Germinal center (tissue), 1 donor: ENCODE measurements around the gene WDR33.
A peak's percentile ranks its signal among the peaks of the same experiment; 100 is the strongest.
"Not testable (repeated sequence)": the region's sequence is repeated elsewhere in the genome, so short reads cannot be mapped to it uniquely, and the experiment has no call there.

Experiments
- DNase-seq: peaks from one replicate; pipeline ENCODE4 v3.0.0; 2012; ENCODE audit warnings: mixed read lengths, low spot score

The WDR33 gene

DNA sequence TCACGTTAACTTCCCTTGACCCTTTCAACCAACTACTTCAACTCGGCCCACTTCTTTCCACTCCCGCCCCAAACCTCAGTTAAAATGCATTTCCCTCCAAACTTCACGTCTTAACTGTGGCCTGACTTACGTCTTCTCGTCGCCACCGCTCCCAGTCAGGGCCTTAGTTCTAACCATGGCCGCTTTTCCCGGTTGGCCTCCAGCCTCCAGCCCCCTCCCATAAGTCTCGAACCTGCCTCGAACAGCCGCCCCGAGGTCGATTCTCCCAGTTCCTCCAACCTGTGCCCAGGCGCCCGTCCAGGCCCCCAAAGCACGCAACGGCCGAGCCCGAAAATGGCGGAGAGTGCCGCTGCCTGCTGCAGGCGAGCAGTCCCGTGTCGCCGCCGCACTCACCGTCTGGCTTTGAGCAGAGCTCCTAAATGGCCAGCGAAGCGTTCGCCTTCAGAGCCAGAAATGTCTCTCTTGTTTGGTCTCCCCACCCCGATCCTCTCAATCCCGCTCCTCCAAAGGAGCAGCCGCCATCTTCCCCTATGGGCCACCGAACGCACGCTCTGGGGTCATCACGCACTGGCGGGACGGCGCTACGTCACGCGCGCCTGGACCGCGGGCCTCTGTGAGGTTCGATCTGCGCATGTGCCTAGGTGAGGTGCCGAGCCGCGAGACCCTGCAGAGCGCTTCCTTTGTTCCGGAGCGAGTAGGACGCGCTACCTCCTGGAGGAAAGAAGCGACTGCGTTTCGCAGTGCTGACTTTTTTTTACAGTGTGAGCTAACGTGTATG lies at the start of gene WDR33:
Gene WDR33 (minus strand): TSS at position 553 of the 778 bp plus-strand sequence. CDS start 40,190 bp downstream, outside the sequence.
- DNase-seq, result peak; percentile 96

DNA sequence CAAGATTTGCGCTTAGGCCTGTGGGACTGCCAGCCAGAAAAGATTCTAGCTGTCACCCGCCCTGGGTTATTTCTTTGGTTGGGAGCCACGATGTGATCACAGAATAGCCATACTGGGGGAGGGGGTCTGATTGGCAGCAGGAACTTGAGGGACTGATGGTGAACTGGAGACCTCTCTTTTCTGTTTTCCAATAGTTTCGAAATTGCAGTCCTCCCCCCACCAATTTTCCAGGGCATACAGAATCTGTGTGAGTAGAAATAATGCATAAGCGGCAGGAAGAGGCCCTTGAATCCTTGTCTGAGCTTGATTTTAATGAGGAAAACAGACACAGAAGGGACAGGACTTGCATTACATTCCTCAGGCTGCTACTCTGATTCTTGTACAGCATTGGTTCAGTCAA lies 49.2 kb upstream of the WDR33 start:
- DNase-seq, result no peak

DNA sequence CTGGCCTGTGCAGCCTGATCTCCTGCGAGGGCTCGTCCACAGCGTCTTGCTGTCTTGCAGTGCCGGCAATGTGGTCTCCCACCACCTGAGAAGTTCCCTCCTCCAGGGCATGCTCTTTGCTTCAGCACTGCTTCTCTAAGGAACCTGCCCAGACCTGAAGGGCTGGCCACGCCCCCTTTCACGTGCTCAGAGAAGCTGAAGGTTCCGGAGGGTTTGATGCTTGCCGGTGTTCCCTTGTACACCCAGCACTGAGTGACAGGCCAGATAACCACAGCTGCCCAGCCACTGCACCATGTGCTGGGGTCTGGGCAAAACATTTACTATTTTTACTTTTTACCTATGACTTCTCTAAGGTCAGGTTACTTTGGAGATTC lies 48.7 kb upstream of the WDR33 start:
- DNase-seq, result peak; percentile 88

DNA sequence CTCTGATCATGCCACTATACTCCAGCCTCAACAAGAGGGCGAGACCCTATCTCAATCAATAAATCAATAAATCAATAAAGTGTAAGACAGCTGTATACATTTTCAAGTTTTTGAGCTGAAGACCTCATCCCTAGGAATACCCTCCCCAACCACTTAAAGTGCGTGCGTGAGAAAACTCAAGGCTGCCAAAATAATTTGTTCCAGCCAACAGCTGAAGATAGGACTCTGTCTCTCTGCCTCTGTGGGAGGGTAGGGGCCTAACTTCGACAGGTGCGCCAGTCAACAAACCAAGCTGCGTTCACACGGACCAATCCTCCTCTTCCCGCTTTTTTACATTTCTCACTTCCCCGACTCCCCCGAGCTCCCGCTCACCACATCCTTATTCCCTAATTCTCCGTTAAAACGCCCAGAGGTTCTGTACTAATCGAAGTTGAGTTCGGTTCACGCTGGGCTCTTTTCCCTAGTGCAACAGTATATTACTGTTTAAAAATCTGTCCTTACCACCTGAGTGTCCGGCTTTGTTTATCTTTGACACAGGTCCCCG lies 46.4 kb upstream of the WDR33 start:
- peak; percentile 27 for DNase-seq

DNA sequence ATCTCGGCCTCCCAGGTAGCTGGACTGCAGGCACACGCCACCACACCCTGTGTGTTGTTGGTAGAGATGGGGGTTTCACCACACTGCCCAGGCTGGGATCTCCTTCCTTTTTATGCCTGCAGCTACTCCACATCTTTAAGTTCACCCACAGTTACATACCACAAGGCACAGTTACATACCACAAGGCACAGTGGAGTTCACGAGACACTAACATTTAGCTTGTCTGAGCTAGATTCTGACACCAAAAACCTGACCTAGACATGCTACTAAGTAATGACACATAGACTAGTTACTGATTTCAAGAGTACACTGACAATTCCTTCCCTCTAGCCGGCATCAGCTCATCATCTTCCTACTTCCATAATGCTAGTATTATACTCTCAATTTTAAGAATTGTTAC lies 42.7 kb upstream of the WDR33 start:
- DNase-seq, result no peak

DNA sequence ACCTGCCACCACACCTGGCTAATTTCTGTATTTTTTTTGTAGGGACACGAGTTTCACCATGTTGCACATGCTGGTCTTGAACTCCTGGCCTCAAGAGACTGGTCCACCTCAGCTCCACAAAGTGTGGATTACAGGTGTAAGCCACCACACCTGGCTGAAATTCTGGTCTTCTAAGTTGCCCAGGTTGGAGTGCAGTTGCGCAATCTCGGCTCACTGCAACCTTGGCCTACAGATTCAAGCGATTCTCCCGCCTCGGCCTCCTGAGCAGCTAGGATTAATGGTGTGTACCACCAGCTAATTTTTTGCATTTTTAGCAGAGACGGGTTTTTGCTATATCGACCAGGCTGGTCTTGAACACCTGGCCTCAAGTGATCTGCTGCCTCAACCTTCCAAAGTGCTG lies 41.4 kb upstream of the WDR33 start:
- no peak for DNase-seq

DNA sequence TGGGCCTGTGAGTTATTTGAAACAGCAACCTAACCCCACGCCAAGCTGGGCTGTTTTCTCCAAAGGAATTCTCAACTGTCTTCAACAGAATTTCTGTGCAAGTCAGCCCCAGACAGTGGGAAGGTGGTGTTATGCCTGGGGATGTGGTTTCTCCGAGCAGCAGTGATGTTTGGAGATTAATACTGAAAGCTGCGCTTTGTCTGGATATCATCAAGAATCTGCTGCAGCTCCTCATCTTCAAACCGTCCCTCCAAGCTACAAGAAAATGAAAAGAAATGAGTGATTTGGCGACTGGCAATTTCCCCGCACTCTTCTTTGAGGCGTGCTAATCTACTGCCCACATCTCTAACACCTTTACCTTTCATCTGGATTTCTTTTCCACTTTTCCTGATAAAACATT lies 37.0 kb upstream of the WDR33 start:
- no peak for DNase-seq

DNA sequence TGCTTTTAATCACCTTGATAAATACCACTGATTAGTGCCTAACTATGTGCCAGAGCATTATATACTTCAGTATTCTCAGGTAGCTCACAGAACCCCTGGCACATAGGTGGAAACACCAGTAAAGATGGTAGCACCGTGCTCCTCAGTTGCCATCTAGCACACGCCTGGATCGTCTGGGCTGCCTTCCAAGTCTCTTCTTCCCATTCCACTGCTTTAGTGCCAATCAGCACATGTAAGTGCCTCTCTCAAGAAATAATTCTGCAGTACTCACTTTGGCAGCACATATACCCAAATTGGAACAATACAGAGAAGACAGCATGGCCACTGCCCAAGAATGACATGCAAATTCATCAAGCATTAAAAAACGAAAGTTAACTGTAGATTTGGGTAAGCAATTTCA lies 34.0 kb upstream of the WDR33 start:
- DNase-seq, result no peak

DNA sequence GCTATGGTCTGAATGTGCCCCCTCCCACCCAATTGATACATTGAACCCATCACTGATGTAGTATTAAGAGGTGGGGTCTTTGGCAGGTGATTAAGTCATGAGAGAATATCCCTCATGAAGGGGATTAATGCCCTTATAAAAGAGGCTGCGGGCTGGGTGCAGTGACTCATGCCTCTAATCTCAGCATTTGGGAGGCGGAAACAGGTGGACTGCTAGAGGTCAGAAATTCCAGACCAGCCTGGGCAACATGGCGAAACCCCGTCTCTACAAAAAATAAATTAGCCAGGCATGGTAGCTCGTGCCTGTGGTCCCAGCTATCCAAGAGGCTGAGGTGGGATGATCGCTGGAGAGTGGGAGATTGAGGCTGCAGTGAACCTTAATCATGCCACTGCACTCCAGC lies 32.7 kb upstream of the WDR33 start:
- no peak for DNase-seq

DNA sequence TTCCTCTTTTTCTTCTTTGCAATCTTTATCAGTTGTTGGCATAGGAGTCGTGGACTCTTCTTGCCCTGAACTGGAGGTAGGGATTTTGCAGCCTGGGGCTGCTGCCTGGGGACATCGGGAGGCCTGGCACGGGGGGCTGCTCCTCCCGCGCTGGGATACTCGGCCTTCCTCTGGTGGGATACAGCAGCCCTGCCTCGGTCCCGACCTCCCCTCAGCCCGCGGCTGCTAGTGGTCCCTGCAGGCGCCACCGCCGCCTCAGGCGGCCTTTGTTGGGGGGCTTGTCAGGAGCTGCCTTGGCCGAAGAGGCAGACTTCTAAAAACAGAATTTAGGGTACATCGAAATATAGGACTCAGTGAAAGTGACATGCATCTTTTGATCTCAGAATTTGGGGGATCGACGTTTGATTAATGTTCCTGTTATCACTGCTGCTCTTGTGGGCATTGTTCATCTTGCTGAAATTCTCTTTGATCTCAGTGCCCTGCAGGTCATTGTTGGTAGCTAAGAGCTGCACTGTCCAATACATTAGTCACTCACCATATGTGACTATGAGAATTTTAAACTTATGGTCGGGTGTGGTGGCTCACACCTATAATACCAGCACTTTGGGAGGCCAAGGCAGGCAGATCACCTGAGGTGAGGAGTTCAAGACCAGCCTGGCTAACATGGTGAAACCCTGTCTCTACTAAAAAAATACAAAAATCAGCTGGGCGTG lies 30.7 kb upstream of the WDR33 start:
- no peak for DNase-seq

DNA sequence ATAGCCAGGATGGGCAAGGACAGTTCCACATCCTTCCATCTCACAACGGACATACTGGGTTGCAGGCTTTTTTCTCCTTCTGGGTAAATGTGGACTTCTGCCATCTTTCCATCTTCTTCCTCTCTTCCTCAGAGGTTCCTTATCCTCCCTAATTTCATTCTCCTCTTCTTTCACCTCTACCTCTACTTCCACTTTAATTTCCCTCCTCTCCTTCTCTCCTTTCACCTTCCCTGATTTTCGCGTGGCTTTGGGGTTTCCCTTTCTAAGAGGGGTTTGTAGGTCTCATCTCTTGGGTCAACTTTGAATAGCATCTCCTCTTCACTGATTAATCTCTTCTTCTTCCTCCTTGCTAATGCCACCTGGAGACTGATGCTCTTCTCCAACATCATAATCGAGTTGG lies 29.9 kb upstream of the WDR33 start:
- no peak for DNase-seq

DNA sequence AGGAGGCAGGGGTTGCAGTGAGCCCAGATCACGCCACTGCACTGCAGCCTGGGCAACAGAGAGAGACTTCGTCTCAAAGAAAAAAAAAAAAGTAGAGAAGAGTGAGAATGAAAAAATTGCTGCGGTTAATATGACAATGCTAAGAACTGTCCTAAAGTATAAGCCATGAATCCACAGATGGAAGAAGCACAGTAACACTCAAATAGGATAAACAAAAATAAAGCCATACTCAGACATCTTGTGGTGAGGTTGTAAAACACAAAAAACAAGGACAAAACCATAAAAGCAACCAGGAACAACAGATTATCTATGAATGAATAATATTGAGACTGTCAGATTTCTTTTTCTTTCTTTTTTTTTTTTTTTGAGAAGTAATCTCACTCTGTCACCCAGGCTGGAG lies 24.0 kb upstream of the WDR33 start:
- DNase-seq, result no peak

DNA sequence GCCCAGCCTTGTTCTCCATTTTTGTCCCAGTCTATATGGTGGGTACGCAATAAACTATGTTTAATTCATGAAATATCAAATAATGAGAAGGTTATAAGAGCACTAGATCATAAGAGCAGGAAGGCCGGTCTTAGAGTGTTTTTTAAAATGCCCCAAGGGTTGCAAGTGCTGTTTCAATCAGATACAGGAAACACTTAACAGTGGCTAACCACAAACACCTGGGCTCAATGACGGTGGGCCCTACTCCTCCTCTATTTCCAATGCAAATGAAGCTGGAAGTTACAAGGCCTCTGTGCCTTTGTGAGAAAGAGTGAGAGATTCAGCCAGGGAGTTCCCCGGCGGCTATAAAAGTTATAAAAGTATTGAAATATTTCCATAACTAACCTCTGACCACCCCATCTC lies 18.9 kb upstream of the WDR33 start:
- peak; percentile 89 for DNase-seq

DNA sequence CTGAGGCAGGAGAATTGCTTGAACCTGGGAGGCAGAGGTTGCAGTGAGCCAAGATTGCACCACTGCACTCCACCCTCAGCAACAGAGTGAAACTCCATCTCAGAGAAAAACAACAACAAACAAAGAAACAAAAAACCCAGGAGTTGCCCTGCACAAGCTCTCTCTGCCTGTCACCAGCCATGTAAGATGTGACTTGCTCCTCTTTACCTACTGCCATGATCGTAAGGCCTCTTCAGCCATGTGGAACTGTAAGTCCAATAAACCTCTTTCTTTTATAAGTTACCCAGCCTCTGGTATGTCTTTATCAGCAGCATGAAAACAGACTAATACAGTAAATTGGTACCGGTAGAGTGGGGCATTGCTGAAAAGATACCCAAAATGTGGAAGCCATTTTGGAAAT lies 15.7 kb upstream of the WDR33 start:
- DNase-seq, result not testable (repeated sequence)

DNA sequence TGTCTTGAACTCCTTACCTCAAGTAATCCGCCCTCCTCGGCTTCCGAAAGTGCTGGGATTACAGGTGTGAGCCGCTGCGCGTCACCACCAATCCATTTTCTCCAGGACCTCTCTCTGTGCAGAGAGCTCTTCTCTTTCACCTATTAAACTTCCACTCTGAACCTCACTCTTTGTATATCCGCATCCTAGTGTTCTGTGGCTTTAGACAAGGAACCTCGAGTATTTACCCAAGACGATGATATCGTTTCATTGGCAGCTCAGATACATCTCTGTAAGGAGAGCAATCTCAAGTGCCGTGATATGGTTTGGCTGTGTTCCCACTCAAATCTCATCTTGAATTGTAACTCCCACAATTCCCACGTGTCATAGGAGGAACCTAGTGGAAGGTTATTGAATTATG lies 15.1 kb upstream of the WDR33 start:
- DNase-seq, result no peak

DNA sequence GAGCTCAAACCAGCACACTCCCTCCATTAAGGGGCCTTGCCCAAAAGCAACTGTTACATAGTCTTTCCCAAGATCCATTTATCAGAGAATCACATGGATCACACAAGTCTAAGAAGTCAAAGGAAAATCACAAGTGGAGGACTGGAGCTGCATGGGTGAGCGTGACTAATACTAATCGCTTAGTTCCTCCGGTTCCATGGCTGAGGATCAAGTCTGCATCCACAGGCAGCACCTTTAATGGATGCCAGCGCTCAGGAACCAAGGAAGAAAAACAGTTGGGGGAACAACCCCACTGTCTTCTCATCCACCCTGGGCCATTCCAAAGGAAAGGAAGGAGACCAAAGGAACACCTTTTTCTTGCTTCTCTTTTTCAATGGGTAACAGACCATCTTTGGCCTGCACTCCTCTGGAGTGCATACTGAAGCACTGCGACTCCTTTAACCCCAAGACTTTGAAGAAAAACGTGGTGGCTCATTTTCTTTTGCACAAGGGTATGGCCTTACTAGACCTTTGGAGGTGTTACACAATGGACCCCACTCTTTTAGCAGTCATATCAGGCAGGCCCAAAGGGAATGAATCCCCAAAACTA lies 9.2 kb upstream of the WDR33 start:
- no peak for DNase-seq

DNA sequence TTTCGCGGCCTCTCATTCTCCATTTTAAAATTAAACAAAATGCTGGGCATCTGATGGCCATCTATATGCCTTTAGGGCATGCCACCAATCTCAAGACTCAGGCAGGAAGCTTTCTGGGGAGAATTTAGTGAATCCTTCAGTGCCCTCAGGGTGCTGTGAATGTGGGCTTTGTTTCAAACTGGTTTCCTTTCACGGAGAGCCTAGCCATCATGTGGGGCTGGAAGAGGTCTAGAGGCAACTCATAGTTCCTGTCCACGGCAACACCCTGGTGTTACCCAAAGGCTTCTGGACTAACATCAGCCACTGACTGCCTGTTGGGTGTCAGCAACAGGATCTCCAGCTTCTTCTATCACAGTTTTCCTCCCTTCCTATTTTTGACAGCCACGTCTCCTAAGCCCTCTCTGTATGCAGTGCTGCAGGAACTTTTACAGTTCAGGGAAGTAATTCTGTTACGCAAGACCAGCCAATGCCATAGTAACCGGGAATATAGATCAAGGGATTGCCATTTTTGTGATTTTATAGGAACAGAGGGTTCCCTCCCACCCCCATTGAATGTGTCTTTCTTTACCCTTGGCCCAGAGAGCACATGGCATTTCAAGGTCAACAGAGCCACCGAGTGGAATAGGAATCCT lies 7.9 kb upstream of the WDR33 start:
- no peak for DNase-seq

DNA sequence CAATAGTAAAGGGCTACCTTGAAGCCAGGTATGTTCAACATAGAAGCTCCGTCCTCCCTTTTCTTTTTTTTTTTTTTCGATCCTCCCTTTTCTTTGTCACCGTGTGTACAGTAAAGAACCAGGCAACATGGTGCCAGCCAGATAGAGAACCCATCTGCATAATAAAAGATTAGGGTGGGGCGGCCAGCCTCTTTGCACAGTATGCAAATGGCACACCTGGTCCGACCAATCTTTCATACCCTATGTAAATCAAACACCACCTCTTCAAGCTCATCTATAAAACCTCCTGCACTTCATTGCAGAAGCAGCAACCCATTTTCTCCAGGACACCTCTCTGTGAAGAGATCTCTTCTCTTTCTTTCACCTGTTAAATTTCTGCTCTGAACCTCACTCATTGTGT lies 7.3 kb upstream of the WDR33 start:
- DNase-seq, result no peak

DNA sequence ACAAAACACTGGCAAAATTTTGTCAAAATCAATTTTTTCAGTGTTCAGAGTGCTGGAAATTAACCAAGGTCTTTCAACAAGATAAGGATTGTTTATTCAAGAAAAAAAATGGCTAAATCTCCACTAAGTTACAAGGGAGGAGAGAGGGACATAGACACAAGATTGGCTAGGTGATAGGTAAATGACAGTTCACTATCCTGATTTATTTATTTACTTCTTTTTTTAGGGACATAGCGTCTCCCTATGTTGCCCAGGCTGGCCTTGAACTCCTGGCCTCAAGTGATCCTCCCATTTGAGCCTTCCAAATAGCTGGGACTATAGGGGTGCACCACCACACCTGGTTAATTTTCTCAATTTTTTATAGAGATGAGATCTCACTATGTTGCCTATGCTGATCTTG lies 3.7 kb upstream of the WDR33 start:
- DNase-seq, result no peak

DNA sequence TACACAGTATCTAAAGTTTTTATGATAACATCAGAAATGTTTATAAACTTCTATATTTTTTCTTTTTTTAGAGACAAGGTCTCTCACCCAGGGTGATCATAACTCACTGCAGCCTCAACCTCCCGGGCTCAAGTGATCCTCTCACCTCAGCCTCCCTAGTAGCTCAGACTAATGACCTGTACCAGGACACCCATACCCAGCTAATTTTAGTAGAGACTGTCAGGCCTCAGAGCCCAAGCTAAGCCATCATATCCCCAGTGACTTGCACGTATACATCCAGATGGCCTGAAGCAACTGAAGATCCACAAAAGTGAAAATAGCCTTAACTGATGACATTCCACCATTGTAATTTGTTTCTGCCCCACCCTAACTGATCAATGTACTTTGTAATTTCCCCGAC lies 1.5 kb upstream of the WDR33 start:
- not testable (repeated sequence) for DNase-seq

DNA sequence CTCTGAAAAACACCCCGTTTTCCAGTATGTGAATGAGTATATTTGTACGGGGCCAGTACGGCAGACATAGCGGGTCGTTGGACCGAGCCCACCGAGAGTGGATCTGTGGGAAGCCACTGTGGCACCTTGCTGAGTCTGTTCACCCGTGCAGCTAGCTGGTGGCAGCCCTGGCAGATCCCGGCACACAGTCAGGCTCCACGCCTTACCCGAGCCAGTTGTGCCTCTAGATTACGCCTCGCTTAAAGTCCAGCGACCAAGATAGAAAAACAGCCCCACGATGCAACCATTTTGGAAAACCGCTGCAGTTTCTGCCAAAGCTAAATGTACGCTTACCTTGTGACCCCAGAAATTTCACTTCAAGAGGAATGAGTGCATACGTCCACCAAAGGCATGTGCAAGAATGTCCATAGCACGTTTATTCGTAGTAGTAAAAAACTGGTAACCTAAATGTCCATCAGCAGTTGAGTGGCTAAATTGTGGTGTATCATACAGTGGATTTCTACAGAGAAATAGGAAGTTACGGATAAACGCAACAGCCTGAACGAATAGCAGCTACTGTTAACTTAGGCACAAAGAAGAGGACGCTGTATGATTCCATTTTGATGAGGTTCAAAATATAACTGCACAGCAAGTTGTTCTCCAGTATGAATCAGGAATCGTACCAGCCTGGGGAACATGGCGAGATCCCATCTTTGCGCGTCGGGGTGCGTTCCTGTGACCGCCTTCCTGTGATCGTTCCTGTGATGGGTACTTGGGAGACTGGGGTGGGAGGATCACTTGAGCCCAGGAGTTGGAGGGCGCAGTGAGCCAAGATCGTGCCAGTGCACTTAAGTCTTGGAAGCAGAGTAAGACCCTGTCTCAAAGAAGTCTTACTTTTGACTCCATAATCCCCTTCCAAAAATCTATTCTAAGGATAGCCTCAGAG lies 688 bp upstream of the WDR33 start:
- DNase-seq, result no peak
